IPS DF 4.7 (cell line): Measurements from ENCODE around the gene GPR162.
"Not testable (repeated sequence)": the region's sequence is repeated elsewhere in the genome, so short reads cannot be mapped to it uniquely, and the experiment has no call there.

ENCODE experiments used
- DNase-seq: peaks from one replicate; pipeline ENCODE4 v3.0.0-alpha.2; 2013; ENCODE audit warnings: low spot score; ENCODE audit errors: extremely low read depth

The GPR162 gene

GRCh38 chr12:6872073-6873048, 50.7 kb downstream of the GPR162 start:
- DNase-seq, result no peak

- DNase-seq, result peak; percentile 98
Observed at GRCh38 chr12:6873094-6874014, 51.7 kb downstream of the GPR162 start, which contains the start of gene SPSB2. Gene SPSB2 (minus strand): TSS chr12:6873303. CDS start chr12:6872901, 402 bp downstream.

- not testable (repeated sequence) for DNase-seq
Observed at GRCh38 chr12:6874015-6874368, 52.4 kb downstream of the GPR162 start.
